Liver (tissue), 3 donors: Measurements from ENCODE around the gene GAPDH.

Source experiments
- CTCF ChIP-seq: fragments of 150-350 bp; IDR thresholded peaks from 2 replicates; pipeline ENCODE4 v1.5.1; 2017; ENCODE audit warnings: improper control_type of control experiment, low read depth, low read length; ENCODE audit not compliant: missing input control
- MAX ChIP-seq: IDR thresholded peaks from 2 replicates; pipeline ENCODE4 v1.6.1; 2016; ENCODE audit warnings: antibody characterized with exemption
- RAD21 ChIP-seq, 2 donors: IDR thresholded peaks; 2 replicates each; pipeline ENCODE4 v1.6.1; 2016; ENCODE audit warnings: antibody characterized with exemption in 2 of 2, mild to moderate bottlenecking in 2 of 2
- donor health status: healthy.
- donor health status: healthy.

DNA sequence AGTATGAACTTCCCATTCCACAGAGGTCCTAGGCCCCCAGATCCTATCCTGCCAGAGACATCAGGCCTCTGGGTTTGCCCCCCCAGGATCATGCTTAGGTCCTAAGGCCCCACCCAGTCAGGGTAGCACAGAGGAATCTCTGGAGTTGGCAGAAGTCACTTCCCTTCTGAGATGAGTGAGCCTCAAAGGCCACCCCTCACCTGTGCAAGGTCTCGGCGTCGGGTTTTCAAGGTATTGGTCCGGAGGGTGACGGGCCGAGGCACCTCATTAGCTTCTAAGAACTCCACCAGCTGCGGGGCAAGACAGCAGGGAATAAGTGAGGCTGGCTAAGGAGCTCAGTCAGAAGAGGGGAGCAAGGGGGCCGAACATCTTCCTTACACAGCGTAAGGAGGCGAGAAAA, 28.6 kb downstream of the GAPDH start:
- no peak for TF ChIP-seq CTCF
- TF ChIP-seq RAD21 (IDR thresholded peaks at IDR 0.05): no peak
- no peak for TF ChIP-seq MAX
